Type B pancreatic cell (in vitro differentiated cells): ENCODE measurements around the gene TRMO. TPM values are rescaled to one million over a fixed set of nuclear protein-coding genes. Genes with fewer than 3 reads are reported as not detected.

ENCODE experiments used
- DNase-seq: peaks from one replicate; pipeline ENCODE4 v3.0.0; 2021; ENCODE audit warnings: mixed read lengths; ENCODE audit not compliant: unreplicated experiment; ENCODE audit errors: extremely low spot score
- H3K27ac Mint-ChIP-seq: 2 replicates; pipeline ENCODE4 v1.8.0; 2021; ENCODE audit warnings: mild to moderate bottlenecking, mixed read lengths
- H3K27me3 Mint-ChIP-seq: 2 replicates; pipeline ENCODE4 v1.8.0; 2021; ENCODE audit warnings: mixed read lengths
- H3K36me3 Mint-ChIP-seq: 2 replicates; pipeline ENCODE4 v1.8.0; 2021; ENCODE audit warnings: mixed read lengths
- H3K4me1 Mint-ChIP-seq: one replicate; pipeline ENCODE4 v1.8.0; 2021; ENCODE audit warnings: mixed read lengths; ENCODE audit not compliant: unreplicated experiment
- H3K4me3 Mint-ChIP-seq: 2 replicates; pipeline ENCODE4 v1.8.0; 2021; ENCODE audit warnings: mild to moderate bottlenecking, mixed read lengths
- H3K9me3 Mint-ChIP-seq: 2 replicates; pipeline ENCODE4 v1.8.0; 2021; ENCODE audit warnings: mixed read lengths
- CTCF ChIP-seq: fragments of 200-600 bp; sonication (generic); conservative IDR thresholded peaks from 2 replicates; pipeline ENCODE4 v1.5.0; 2021; ENCODE audit warnings: antibody characterized with exemption, mild to moderate bottlenecking
- total RNA-seq: library from RNA; stranded (reverse); gene quantifications from 2 replicates; pipeline ENCODE4 v1.2.1, GENCODE V29; 2021; ENCODE audit warnings: low replicate concordance

The TRMO gene
- total RNA-seq, 1 donor from 2014 or later, result 11.3 TPM

GRCh38 chr9:97907046-97907445, 15.3 kb downstream of the TRMO start:
- no peak overlapping the region for H3K27ac Mint-ChIP-seq
- peaks cover 33% of the 10 kb centered on the region for H3K36me3 Mint-ChIP-seq
- no peaks in the 10 kb centered on the region for H3K27me3 Mint-ChIP-seq
- DNase-seq, result no peak
- no peak overlapping the region for H3K4me3 Mint-ChIP-seq
- H3K4me1 Mint-ChIP-seq, result peaks cover 5% of the 10 kb centered on the region
- TF ChIP-seq CTCF, result no peak
- no peaks in the 10 kb centered on the region for H3K9me3 Mint-ChIP-seq

GRCh38 chr9:97906236-97906831, 16.0 kb downstream of the TRMO start:
- DNase-seq, result no peak
- Mint-ChIP-seq H3K9me3 (no peaks in the 10 kb centered on the region), H3K4me3 (no peak overlapping the region), H3K27me3 (no peaks in the 10 kb centered on the region), H3K4me1 (peaks cover 5% of the 10 kb centered on the region), H3K36me3 (peaks cover 33% of the 10 kb centered on the region), H3K27ac (peak overlapping the region; percentile 14)
- TF ChIP-seq CTCF, result no peak

- Mint-ChIP-seq H3K4me1 (peaks cover 4% of the 10 kb centered on the region), H3K4me3 (no peak overlapping the region), H3K36me3 (peaks cover 27% of the 10 kb centered on the region), H3K9me3 (no peaks in the 10 kb centered on the region), H3K27ac (no peak overlapping the region), H3K27me3 (no peaks in the 10 kb centered on the region)
- TF ChIP-seq CTCF, result no peak
- DNase-seq, result no peak
Observed at GRCh38 chr9:97905228-97905627, 17.1 kb downstream of the TRMO start.

- Mint-ChIP-seq H3K27me3 (no peaks in the 10 kb centered on the region), H3K4me3 (no peak overlapping the region), H3K27ac (no peak overlapping the region), H3K4me1 (no peaks in the 10 kb centered on the region), H3K36me3 (peaks cover 23% of the 10 kb centered on the region), H3K9me3 (no peaks in the 10 kb centered on the region)
- TF ChIP-seq CTCF, result no peak
- no peak for DNase-seq
Observed at GRCh38 chr9:97904725-97905124, 17.6 kb downstream of the TRMO start.

- Mint-ChIP-seq H3K4me1 (no peaks in the 10 kb centered on the region), H3K9me3 (no peaks in the 10 kb centered on the region), H3K27ac (no peak overlapping the region), H3K4me3 (no peak overlapping the region), H3K27me3 (no peaks in the 10 kb centered on the region), H3K36me3 (peaks cover 23% of the 10 kb centered on the region)
- DNase-seq, result no peak
- TF ChIP-seq CTCF, result no peak
Observed at GRCh38 chr9:97903177-97903576, 19.1 kb downstream of the TRMO start.
